Right cardiac atrium (tissue), 5 donors: ENCODE measurements around the gene FCRL4. TPM values are rescaled to one million over a fixed set of nuclear protein-coding genes. Genes with fewer than 3 reads are reported as not detected.

Experiments used
- ATAC-seq, 2 donors: fragments of 200-7000 bp; cut with Tn5 transposase; one replicate each; pipeline versions ENCODE4 v1.8.0 to v1.9.1; 2020; ENCODE audit warnings: moderate library complexity in 2 of 2, mild to moderate bottlenecking in 1 of 2
- DNase-seq, 3 donors: peaks; one replicate each; pipeline ENCODE4 v3.0.0-alpha.2; 2020
- H3K27ac ChIP-seq: one replicate; pipeline ENCODE4 v1.5.1; 2013; ENCODE audit warnings: mild to moderate bottlenecking, low read length, control low read depth, moderate library complexity
- H3K27me3 ChIP-seq: one replicate; pipeline ENCODE4 v1.6.1; 2013; ENCODE audit not compliant: control insufficient read depth, insufficient read depth
- H3K4me1 ChIP-seq: one replicate; pipeline ENCODE4 v1.6.1; 2013; ENCODE audit warnings: low read length; ENCODE audit not compliant: control insufficient read depth, insufficient read depth
- H3K4me3 ChIP-seq: one replicate; pipeline ENCODE4 v1.5.1; 2013; ENCODE audit warnings: low read length, control low read depth
- H3K9me3 ChIP-seq: one replicate; pipeline ENCODE4 v1.6.1; 2013; ENCODE audit warnings: low read length; ENCODE audit not compliant: control insufficient read depth
- WGBS: extraction: QIAGEN DNeasy Blood & Tissue Kit; methylation state at CpG from one replicate; pipeline ENCODE4 v1.1.7; 2013; 5-methylcytosine and 5-hydroxymethylcytosine counted together
- intact Hi-C, 4 donors: fragments of 100-400 bp; cut with DNase I; formaldehyde crosslinking; loops; one replicate each; pipeline versions ENCODE4 v1.11.0 to v1.14.0; 2022 to 2023
- long read RNA-seq, 4 donors: library from polyadenylated mRNA; unstranded; transcript quantifications; one replicate each; pipeline ENCODE4 v2.0.0, GENCODE V29; 2020 to 2021
- polyA plus RNA-seq: library from polyadenylated mRNA; stranded (reverse); fragments of 200-250 nt; gene quantifications from one replicate; pipeline ENCODE4 v1.2.3, GENCODE V29; 2013
- total RNA-seq, 4 donors: library from RNA; stranded (reverse); fragmentation: NEBNext Ultra II Directional; extraction: Animal tissue kit (Norgen Biotek cat#: 25700); gene quantifications; one replicate each; pipeline ENCODE4 v1.2.1, GENCODE V29; 2021
- donor health status: healthy with polysubstance abuse.
- donor health status: DM: no; HTN: yes; CAD: no.
- donor health status: DM: no; HTN: no; CAD: no.
- donor health status: DM: no; HTN: yes; CAD: no; lungs with severe emphysema.
- donor health status: DM: yes; HTN: yes; CAD: no.

Gene FCRL4
- total RNA-seq (not detected), polyA plus RNA-seq (not detected)
- long read RNA-seq, donor 1, result 0 reads
- long read RNA-seq, donor 2, result 0 reads
- long read RNA-seq, donor 3, result 0 reads
- long read RNA-seq, donor 4, result 0 reads

DNA sequence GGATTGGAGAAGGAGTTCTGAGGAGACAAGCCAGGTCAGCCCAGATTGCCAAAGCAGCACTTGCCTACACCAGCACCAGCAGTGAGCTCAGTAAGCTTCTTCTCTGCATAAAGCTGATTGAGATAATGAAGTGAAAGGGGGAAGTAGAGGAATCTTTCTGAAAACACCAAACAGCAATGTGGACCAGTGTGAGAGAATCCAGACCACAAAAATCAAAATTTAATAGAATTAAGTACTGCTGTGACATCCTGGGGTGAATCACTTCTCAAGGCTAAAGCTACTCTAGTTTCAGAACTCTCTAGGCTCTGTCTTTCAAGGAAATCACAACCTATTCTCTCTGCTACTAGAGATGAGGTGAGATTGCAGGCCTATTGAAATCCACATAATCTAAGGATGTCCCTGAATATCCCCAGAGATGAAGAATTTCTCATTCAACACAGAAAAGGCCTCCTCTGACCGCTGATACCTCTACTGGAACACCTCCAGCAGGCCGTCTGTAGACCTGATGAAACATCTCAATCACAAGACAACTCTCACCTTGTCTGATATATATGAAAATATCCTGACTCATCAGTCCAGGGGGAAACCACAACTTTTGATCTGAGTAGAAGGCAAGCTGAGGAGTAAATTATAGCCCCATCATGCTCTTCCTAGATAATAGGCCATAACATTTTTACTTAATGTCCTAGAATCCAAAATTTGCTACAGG, at the start of gene FCRL4:
Gene FCRL4, minus strand, starts transcription at position 127 of the 709 bp plus-strand sequence. CDS start 141 bp downstream, outside the sequence.
- H3K27ac ChIP-seq, result no peak within 1 kb of the TSS
- no peaks in the 10 kb centered on the region for H3K9me3 ChIP-seq
- no peaks in the 10 kb centered on the region for H3K4me1 ChIP-seq
- DNase-seq (no peak), ATAC-seq (no peak)
- no peak within 1 kb of the TSS for H3K4me3 ChIP-seq
- intact Hi-C loops, result no loop called here
- no peaks in the 10 kb centered on the region for H3K27me3 ChIP-seq
- WGBS, result 71% methylated on average over 2 of the region's 2 CpGs

DNA sequence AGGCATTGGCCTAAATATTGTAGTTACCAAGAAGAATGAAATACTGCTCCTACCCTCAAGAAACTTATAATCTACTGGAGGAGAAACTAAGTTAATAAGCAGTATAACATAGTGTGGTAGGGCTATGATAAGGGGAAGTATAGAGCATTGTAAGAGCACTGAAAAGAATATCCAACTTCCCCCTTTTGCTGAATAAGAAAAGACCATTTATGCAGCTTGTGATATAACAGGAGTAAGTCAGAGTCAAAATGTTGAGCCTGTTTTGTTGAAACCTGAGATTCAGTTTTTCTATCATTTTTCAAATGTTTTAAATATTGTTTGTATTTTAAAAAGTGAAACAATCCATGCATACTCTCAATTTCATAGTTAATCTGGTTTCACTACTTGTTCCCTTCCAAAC, 48.3 kb upstream of the FCRL4 start:
- ATAC-seq, result no peak
- intact Hi-C loops, result no loop called here

DNA sequence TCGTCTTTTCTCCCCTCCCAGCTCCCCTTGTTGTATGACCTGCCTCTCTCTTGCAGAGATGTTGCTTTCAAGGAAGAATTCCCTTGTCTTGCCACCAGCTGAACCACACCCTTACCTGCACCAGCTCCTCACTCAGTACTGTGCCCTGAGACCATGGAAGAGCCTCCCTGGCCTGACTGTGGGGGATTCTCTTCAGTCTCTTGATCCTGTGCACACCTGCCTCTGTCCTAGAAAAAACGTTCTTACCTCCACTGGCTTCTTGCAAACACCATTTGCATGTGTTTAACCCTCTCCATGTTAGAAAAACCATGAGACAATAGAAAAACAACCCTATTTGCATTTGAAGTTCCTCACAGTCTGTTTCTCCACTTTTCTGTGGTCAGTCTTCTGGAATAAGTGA, 43.3 kb upstream of the FCRL4 start:
- intact Hi-C loops, result no loop called here
- WGBS, result 33% methylated on average over 2 of the region's 2 CpGs
- ATAC-seq, result no peak

More for the DNA sequence above, 48.3 kb upstream of the FCRL4 start:
- Histone ChIP-seq H3K9me3 (no peaks in the 10 kb centered on the region), H3K4me3 (no peak overlapping the region), H3K27me3 (no peaks in the 10 kb centered on the region), H3K27ac (no peak overlapping the region), H3K4me1 (no peaks in the 10 kb centered on the region)
- DNase-seq, result no peak

DNA sequence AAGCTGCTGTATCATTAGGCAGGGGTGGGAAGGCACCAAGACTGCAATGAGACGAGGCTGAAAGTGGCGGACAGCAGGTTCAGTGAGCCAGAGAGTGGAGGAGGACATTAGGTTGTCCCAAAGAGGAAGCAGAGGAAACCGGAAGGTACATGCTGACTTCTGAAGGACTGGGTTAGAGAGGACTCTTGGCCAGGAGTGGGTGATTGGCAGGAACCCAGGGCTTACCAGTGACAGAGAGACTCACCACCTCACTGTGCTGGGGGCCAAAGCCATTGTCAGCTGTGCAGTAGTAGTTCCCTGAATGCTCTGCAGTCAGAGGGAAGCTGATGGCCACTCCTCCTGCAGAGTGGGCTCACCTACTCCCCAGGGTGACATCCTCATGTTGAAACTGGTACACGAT, 41.9 kb upstream of the FCRL4 start:
- no peaks in the 10 kb centered on the region for H3K27me3 ChIP-seq
- no peaks in the 10 kb centered on the region for H3K4me1 ChIP-seq
- intact Hi-C loops, result no loop called here
- no peak for ATAC-seq
- no peak overlapping the region for H3K4me3 ChIP-seq
- WGBS, result 53% methylated on average over 4 of the region's 4 CpGs
- DNase-seq, result no peak
- no peaks in the 10 kb centered on the region for H3K9me3 ChIP-seq
- no peak overlapping the region for H3K27ac ChIP-seq

More for the DNA sequence above, 43.3 kb upstream of the FCRL4 start:
- Histone ChIP-seq H3K27ac (no peak overlapping the region), H3K27me3 (no peaks in the 10 kb centered on the region), H3K9me3 (no peaks in the 10 kb centered on the region), H3K4me3 (no peak overlapping the region), H3K4me1 (no peaks in the 10 kb centered on the region)
- DNase-seq, result no peak

DNA sequence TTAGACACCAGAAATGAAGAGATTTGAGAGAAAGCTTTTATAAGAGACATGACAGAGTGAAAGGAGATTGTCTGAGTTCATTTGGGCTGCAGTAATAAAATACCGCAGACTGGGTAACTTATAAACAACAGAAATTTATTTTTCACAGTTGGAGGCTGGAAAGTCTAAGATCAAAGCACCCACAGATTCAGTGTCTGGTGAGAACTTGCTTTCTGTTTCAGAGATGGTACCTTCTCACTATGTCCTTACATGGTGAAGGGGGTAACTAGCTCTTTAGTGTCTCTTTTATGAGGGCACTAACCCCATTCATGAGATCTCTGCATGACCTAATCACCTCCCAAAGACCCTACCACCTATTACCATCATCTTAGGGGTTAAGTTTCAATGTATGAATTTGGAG, 30.9 kb upstream of the FCRL4 start:
- H3K27ac ChIP-seq, result no peak overlapping the region
- H3K9me3 ChIP-seq, result no peaks in the 10 kb centered on the region
- no peak overlapping the region for H3K4me3 ChIP-seq
- DNase-seq, result no peak
- H3K27me3 ChIP-seq, result no peaks in the 10 kb centered on the region
- ATAC-seq, result no peak
- 94% methylated on average over 1 of the region's 1 CpG for WGBS
- H3K4me1 ChIP-seq, result no peaks in the 10 kb centered on the region
- intact Hi-C loops, result no loop called here

DNA sequence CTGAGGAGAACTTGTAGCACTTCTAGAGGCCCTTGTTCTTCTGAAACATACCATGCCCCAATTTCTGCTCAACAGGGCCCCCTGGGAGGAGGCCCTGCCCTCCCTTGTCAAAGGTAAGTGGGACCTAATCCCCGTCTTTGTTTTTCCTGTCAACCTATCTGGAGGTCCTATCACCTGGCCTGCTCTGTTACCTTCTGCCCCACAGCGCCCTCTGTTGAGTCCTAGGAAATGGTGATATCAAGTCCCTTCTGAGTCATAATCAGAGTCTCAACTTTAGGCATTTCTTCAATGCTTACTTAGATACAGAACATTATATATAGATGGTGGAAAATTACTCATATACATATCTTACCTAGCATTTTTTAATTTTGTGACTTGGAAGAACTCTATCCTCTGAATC, 28.2 kb upstream of the FCRL4 start:
- Histone ChIP-seq H3K9me3 (no peaks in the 10 kb centered on the region), H3K4me3 (no peak overlapping the region), H3K27ac (no peak overlapping the region), H3K27me3 (no peaks in the 10 kb centered on the region), H3K4me1 (no peaks in the 10 kb centered on the region)
- 25% methylated on average over 2 of the region's 2 CpGs for WGBS
- DNase-seq (no peak), ATAC-seq (no peak)
- intact Hi-C loops, result no loop called here

DNA sequence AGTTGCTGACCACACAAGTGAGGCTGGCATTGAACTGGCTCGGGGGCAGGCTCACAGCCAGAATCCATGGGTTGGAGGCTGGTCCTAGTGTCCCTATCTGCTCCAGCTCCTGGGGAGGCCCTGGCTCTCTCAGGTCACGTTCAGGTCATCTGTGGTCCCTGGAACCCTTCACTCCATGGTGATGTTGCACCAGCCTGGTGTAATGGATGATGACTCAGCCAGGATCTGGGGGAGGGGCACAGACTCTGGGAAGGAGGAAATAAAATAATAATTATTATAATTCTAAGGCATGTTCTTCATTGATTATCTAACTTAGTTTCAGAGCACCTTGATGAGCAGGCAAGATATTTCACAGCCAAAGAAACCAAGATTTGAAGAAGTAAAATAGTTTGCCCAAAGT, 26.6 kb upstream of the FCRL4 start:
- DNase-seq (no peak), ATAC-seq (no peak)
- Histone ChIP-seq H3K9me3 (no peaks in the 10 kb centered on the region), H3K4me3 (no peak overlapping the region), H3K27ac (no peak overlapping the region), H3K4me1 (no peaks in the 10 kb centered on the region), H3K27me3 (no peaks in the 10 kb centered on the region)
- 52% methylated on average over 2 of the region's 2 CpGs for WGBS
- intact Hi-C loops, result no loop called here

DNA sequence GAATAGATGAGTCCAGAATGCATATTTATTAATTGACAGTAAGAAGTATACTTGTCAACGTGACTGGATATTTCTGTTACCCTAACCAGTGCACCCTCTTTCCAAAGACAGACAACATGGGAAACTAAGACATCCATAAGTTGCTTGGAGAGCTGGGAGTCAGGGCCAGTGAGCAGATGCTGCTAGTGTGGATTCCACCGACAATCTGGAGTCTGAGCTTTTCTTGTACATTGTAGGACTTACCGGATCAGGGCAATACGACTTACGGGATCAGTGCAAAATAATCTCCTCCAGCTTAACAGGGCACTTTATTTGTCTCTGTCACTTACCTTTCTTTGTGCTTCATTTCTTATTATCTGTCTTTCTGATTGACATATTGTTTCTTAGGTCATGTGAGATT, 24.6 kb upstream of the FCRL4 start:
- ATAC-seq (no peak), DNase-seq (no peak)
- no peaks in the 10 kb centered on the region for H3K9me3 ChIP-seq
- H3K4me3 ChIP-seq, result no peak overlapping the region
- no peak overlapping the region for H3K27ac ChIP-seq
- H3K27me3 ChIP-seq, result no peaks in the 10 kb centered on the region
- intact Hi-C loops, result no loop called here
- no peaks in the 10 kb centered on the region for H3K4me1 ChIP-seq
- WGBS, result 86% methylated on average over 5 of the region's 5 CpGs

DNA sequence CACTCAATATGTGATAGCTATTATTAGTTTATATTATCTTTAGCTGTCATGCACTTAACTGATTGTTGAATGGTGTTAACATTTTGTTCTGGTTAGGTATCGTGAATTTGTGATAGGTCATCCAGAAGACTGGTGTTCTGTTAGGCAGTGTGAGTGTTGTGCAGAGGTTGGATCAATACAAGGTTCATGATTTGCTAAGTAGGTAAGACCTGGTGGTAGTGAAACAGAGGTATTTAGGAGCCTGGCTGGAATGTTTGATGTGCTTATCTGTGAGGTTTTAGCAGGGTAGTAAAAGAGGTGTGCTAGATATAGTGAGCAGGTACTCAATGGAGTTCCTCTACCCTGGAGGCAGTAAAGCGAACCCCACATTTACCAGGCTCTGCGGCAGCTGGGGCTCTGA, 20.3 kb upstream of the FCRL4 start:
- intact Hi-C loops, result no loop called here
- no peak overlapping the region for H3K27ac ChIP-seq
- H3K4me3 ChIP-seq, result no peak overlapping the region
- no peaks in the 10 kb centered on the region for H3K9me3 ChIP-seq
- DNase-seq (no peak), ATAC-seq (no peak)
- H3K4me1 ChIP-seq, result no peaks in the 10 kb centered on the region
- 74% methylated on average over 3 of the region's 3 CpGs for WGBS
- no peaks in the 10 kb centered on the region for H3K27me3 ChIP-seq

DNA sequence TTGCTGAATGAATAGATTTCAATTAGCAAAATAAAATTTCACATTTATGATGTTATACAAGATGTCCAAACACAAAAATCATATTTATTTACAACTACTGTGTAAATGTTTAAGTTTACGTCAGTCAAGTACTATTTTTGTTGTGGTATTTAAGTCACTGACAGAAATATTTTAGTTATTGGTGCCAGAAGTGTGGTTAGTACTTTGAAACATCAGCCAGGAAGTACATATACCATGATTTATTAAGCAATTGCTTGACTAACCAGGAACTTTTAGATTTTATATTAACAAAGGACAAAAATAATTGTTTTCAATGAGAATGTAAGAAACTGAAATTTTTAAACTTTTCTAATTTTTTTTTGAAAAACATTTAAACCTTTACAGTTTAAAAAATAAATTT, 2.4 kb upstream of the FCRL4 start:
- Histone ChIP-seq H3K9me3 (no peaks in the 10 kb centered on the region), H3K27ac (no peak overlapping the region), H3K27me3 (no peaks in the 10 kb centered on the region), H3K4me3 (no peak overlapping the region), H3K4me1 (no peaks in the 10 kb centered on the region)
- DNase-seq (no peak), ATAC-seq (no peak)
- WGBS, result 62% methylated on average over 1 of the region's 1 CpG
- intact Hi-C loops, result no loop called here

DNA sequence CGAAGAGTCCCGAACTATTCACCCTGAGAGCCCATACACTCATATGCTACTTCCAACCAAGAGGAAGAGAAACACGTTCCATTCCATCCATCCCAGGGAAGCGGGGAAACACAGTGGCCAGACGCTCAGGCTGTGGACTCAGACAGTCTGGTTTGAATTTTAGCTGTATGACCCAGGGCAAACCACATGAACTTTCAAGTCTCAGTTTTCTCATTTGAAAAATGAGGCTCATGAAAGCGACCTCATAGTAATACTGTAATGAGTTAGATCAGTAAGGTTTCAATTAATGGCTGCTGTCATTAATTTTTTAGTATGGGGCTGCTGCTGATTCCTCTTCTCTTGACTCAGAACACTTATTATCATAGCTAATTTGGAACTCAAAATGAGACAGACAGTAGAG, 1.5 kb downstream of the FCRL4 start:
- H3K4me1 ChIP-seq, result no peaks in the 10 kb centered on the region
- no peaks in the 10 kb centered on the region for H3K9me3 ChIP-seq
- intact Hi-C loops, result no loop called here
- H3K27me3 ChIP-seq, result no peaks in the 10 kb centered on the region
- no peak overlapping the region for H3K4me3 ChIP-seq
- no peak for ATAC-seq
- H3K27ac ChIP-seq, result no peak overlapping the region
- DNase-seq, result no peak
- 75% methylated on average over 6 of the region's 6 CpGs for WGBS

DNA sequence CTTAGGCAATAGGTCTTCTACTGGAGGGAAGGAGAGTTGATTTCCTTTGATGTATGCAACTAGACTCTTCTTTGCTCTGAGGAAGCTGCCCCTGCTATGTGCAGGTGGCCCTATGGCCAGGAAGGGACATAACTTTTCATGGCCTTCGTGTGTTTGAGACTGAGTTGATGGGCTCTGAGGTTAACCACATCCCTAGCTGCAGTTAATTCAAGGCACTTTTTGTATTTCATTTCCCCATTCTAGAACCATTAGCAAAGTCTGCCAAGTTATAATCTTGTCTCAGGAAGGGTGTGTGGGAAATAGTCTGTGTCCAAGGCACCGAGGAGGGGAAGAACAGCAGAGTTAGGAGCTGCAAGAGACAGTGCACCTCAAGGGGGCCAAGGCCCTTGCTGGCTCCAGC, 2.5 kb downstream of the FCRL4 start:
- no peaks in the 10 kb centered on the region for H3K27me3 ChIP-seq
- H3K4me1 ChIP-seq, result no peaks in the 10 kb centered on the region
- no peak overlapping the region for H3K4me3 ChIP-seq
- intact Hi-C loops, result no loop called here
- ATAC-seq (no peak), DNase-seq (no peak)
- H3K27ac ChIP-seq, result no peak overlapping the region
- H3K9me3 ChIP-seq, result no peaks in the 10 kb centered on the region
- 41% methylated on average over 2 of the region's 2 CpGs for WGBS
